Esophagus muscularis mucosa (tissue), 4 donors: ENCODE results near the gene PKP3.

Experiments
- EP300 ChIP-seq: sonication (generic); formaldehyde crosslinking; IDR thresholded peaks from one replicate; pipeline ENCODE4 v1.6.1; 2017; ENCODE audit warnings: antibody characterized with exemption
- POLR2AphosphoS5 ChIP-seq, 2 donors: sonication (generic); formaldehyde crosslinking; IDR thresholded peaks; one replicate each; pipeline ENCODE4 v1.6.1; 2017; ENCODE audit warnings: antibody characterized with exemption in 2 of 2
- TF ChIP-seq, protein P1 (sequence below), 3 experiments: fragments of 200-600 bp in 2 of 3; fragments of 450-650 bp in 1 of 3; sonication (generic) in 2 of 3; IDR thresholded peaks; one replicate each; pipeline ENCODE4 v1.5.1; 2017 to 2019; ENCODE audit warnings: antibody characterized with exemption in 3 of 3, mild to moderate bottlenecking in 2 of 3, moderate library complexity in 1 of 3

DNA sequence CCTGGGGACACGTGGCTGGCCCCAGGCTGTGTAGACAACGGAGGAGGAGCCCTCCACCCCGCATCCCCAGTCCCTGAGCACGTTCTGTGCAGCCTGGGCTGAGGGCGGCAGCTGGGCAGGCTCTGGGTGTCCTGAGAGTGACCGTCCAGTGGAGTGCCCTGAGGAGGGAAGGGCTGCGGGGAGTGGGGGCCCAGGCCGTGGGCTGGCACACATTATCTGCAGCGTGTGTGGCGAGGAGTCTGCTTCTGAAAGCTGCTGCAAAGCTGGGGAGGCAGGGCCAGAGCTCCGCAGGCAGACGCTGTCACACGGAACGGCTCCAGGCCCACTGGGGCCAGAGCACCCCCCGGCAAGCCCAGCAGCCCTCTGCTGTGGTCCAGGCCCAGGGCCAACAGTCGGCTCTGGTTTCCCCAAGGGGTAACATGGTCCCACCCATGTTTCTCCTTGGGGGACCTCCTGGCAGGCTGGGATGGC is 48.6 kb downstream of the PKP3 start:
- TF ChIP-seq, protein P1, sequence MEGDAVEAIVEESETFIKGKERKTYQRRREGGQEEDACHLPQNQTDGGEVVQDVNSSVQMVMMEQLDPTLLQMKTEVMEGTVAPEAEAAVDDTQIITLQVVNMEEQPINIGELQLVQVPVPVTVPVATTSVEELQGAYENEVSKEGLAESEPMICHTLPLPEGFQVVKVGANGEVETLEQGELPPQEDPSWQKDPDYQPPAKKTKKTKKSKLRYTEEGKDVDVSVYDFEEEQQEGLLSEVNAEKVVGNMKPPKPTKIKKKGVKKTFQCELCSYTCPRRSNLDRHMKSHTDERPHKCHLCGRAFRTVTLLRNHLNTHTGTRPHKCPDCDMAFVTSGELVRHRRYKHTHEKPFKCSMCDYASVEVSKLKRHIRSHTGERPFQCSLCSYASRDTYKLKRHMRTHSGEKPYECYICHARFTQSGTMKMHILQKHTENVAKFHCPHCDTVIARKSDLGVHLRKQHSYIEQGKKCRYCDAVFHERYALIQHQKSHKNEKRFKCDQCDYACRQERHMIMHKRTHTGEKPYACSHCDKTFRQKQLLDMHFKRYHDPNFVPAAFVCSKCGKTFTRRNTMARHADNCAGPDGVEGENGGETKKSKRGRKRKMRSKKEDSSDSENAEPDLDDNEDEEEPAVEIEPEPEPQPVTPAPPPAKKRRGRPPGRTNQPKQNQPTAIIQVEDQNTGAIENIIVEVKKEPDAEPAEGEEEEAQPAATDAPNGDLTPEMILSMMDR (IDR thresholded peaks at IDR 0.05): no peak
- no peak for TF ChIP-seq POLR2AphosphoS5 (IDR thresholded peaks at IDR 0.05)
- no peak for TF ChIP-seq EP300
